Mesendoderm (in vitro differentiated cells): ENCODE measurements around the gene RFX1.
A peak's percentile ranks its signal among the peaks of the same experiment; 100 is the strongest.

Experiments
- DNase-seq: peaks from one replicate; pipeline ENCODE4 v3.0.0; 2013
- H2AK5ac ChIP-seq: 2 replicates; pipeline ENCODE4 v1.6.1; 2013; ENCODE audit warnings: low read length, inconsistent platforms
- H2BK120ac ChIP-seq: 2 replicates; pipeline ENCODE4 v1.6.1; 2013; ENCODE audit warnings: low read depth, mild to moderate bottlenecking, low read length, moderate library complexity, mixed read lengths
- H2BK15ac ChIP-seq: replicated peaks from 2 replicates; pipeline ENCODE4 v1.6.1; 2013; ENCODE audit warnings: low read depth, mild to moderate bottlenecking, moderate library complexity
- H2BK5ac ChIP-seq: 2 replicates; pipeline ENCODE4 v1.6.1; 2013; ENCODE audit warnings: low read length, inconsistent platforms
- H3K18ac ChIP-seq: 2 replicates; pipeline ENCODE4 v1.6.1; 2013; ENCODE audit warnings: mild to moderate bottlenecking, low read length, mixed read lengths
- H3K23ac ChIP-seq: one replicate; pipeline ENCODE4 v1.6.1; 2013; ENCODE audit warnings: low read length
- H3K27ac ChIP-seq: 2 replicates; pipeline ENCODE4 v1.5.1; 2013; ENCODE audit warnings: low read depth, mild to moderate bottlenecking, inconsistent platforms, low read length, moderate library complexity
- H3K27me3 ChIP-seq: 2 replicates; pipeline ENCODE4 v1.6.1; 2013; ENCODE audit warnings: low read length, control low read depth, mild to moderate bottlenecking, inconsistent platforms; ENCODE audit not compliant: insufficient read depth, poor library complexity
- H3K36me3 ChIP-seq: 2 replicates; pipeline ENCODE4 v1.6.1; 2013; ENCODE audit warnings: low read length, inconsistent platforms; ENCODE audit not compliant: control insufficient read depth, insufficient read depth
- H3K4ac ChIP-seq: one replicate; pipeline ENCODE4 v1.6.1; 2013; ENCODE audit warnings: low read depth, mild to moderate bottlenecking, low read length, moderate library complexity
- H3K4me1 ChIP-seq: 2 replicates; pipeline ENCODE4 v1.6.1; 2013; ENCODE audit warnings: low read depth, low read length, inconsistent platforms; ENCODE audit not compliant: control insufficient read depth
- H3K4me2 ChIP-seq: 2 replicates; pipeline ENCODE4 v1.6.1; 2013; ENCODE audit warnings: low read length
- H3K4me3 ChIP-seq: 2 replicates; pipeline ENCODE4 v1.5.1; 2013; ENCODE audit warnings: mild to moderate bottlenecking, low read length
- H3K56ac ChIP-seq: one replicate; pipeline ENCODE4 v1.6.1; 2013; ENCODE audit warnings: low read length
- H3K79me1 ChIP-seq: 2 replicates; pipeline ENCODE4 v1.6.1; 2013; ENCODE audit warnings: low read length, inconsistent platforms
- H3K79me2 ChIP-seq: 2 replicates; pipeline ENCODE4 v1.6.1; 2013; ENCODE audit warnings: mild to moderate bottlenecking, low read length; ENCODE audit not compliant: control insufficient read depth, insufficient read depth
- H3K9ac ChIP-seq: 2 replicates; pipeline ENCODE4 v1.6.1; 2013; ENCODE audit warnings: low read length, inconsistent platforms
- H4K5ac ChIP-seq: one replicate; pipeline ENCODE4 v1.6.1; 2013; ENCODE audit warnings: low read length
- H4K8ac ChIP-seq: one replicate; pipeline ENCODE4 v1.6.1; 2013; ENCODE audit warnings: low read depth, mild to moderate bottlenecking, control low read depth, low read length, moderate library complexity
- WGBS: extraction: QIAGEN DNeasy Blood & Tissue Kit; methylation state at CpG from one replicate; pipeline ENCODE4 v1.1.7; 2013; ENCODE audit warnings: low lambda C conversion rate, missing lambda C conversion rate; ENCODE audit not compliant: insufficient coverage; ENCODE audit errors: extremely low coverage; 5-methylcytosine and 5-hydroxymethylcytosine counted together

The RFX1 gene

DNA sequence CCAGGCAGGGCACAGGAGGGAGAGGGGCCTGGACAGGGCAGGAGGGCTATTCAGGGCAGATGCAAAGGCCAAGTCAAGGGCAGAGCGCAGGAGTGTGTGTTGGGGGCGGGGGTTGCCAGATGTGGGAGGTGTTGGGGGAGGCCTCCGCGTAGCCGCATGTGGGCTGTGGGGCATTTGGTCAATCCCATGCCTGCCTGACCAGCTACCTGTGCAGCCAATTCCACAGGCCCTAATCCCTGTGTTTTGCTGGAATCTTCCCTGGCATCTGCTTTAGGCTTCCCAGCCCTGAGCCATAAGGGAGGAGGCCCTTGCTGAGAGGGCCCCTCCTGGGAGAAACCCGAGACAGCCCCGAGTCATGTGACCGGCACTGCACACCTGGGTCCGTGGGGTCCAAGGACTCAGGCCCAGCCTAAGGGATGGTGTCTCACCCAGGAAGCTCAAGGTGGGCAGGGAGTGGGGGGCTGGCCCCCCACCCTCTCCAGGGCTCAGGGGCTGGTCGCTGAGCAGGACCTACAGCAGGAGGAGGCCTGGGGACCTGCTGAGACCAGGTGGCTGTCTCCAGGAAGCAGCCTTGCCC, 20.3 kb downstream of the RFX1 start:
- peak overlapping the region; percentile 26 for H3K27ac ChIP-seq

DNA sequence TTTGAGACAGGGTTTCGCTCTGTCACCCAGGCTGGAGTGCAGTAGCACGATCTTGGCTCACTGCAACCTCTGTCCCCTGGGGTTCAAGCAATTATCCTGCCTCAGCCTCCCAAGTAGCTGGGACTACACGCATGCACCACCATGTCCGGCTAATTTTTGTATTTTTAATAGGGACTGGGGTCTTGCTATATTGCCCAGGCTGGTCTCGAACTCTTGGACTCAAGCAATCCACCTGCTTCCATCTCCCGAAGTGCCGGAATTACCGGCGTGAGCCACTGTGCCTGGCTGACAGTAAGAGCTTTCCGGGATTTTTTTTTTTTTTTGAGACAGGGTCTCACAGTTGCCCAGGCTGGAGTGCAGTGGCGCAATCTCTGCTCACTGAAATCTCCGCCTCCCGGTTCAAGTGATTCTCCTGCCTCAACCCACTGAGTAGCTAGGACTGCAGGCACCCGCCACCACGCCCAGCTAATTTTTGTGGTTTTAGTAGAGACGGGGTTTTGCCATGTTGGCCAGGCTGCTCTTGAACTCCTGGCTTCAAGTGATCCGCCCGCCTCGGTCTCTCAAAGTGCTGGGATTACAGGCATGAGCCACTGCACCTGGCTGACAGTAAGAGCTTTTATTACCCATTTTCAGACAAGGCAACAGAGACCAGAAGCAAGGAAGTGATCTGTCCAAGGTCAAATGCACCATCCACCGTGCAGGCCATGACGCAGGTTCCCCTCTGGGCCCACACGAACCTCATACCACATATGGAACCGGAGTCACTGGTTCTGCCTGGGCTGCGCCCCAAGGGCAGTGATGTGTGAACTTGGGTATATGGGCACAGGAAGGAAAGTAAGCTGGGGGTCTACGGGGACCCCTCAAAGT, 21.0 kb downstream of the RFX1 start:
- H3K18ac ChIP-seq, result peak overlapping the region; percentile 13
- no CpG with 5 or more reads among the region's 25 CpGs for WGBS
- H3K4ac ChIP-seq, result no peak overlapping the region
- H3K4me3 ChIP-seq, result no peak overlapping the region
- no peaks in the 10 kb centered on the region for H3K79me2 ChIP-seq
- no peaks in the 10 kb centered on the region for H3K36me3 ChIP-seq
- peak overlapping the region; percentile 80 for H3K23ac ChIP-seq
- peak overlapping the region; percentile 60 for H3K56ac ChIP-seq
- no peak overlapping the region for H2BK5ac ChIP-seq
- H3K4me1 ChIP-seq, result peaks cover 3% of the 10 kb centered on the region
- no peaks in the 10 kb centered on the region for H3K27me3 ChIP-seq
- H3K27ac ChIP-seq, result peak overlapping the region; percentile 26
- no peak for DNase-seq
- H2BK15ac ChIP-seq, result no peak overlapping the region
- peak overlapping the region; percentile 27 for H3K9ac ChIP-seq
- H2BK120ac ChIP-seq, result no peak overlapping the region
- no peak overlapping the region for H4K5ac ChIP-seq
- H3K4me2 ChIP-seq, result no peak overlapping the region
- H4K8ac ChIP-seq, result no peak overlapping the region
- peak overlapping the region; percentile 74 for H2AK5ac ChIP-seq
- no peaks in the 10 kb centered on the region for H3K79me1 ChIP-seq

More for the DNA sequence above, 20.3 kb downstream of the RFX1 start:
- H2BK5ac ChIP-seq, result no peak overlapping the region
- no CpG with 5 or more reads among the region's 10 CpGs for WGBS
- H3K79me1 ChIP-seq, result no peaks in the 10 kb centered on the region
- H3K4ac ChIP-seq, result no peak overlapping the region
- H3K4me1 ChIP-seq, result peaks cover 3% of the 10 kb centered on the region
- no peaks in the 10 kb centered on the region for H3K27me3 ChIP-seq
- no peak overlapping the region for H2BK120ac ChIP-seq
- H3K36me3 ChIP-seq, result no peaks in the 10 kb centered on the region
- no peaks in the 10 kb centered on the region for H3K79me2 ChIP-seq
- no peak overlapping the region for H4K8ac ChIP-seq
- no peak overlapping the region for H3K4me2 ChIP-seq
- no peak overlapping the region for H3K4me3 ChIP-seq
- H2BK15ac ChIP-seq, result no peak overlapping the region
- H3K9ac ChIP-seq, result peak overlapping the region; percentile 6
- H4K5ac ChIP-seq, result no peak overlapping the region
- peak overlapping the region; percentile 15 for H3K18ac ChIP-seq
- peak overlapping the region; percentile 63 for H3K56ac ChIP-seq
- H3K23ac ChIP-seq, result no peak overlapping the region
- peak; percentile 37 for DNase-seq
- H2AK5ac ChIP-seq, result peak overlapping the region; percentile 74

DNA sequence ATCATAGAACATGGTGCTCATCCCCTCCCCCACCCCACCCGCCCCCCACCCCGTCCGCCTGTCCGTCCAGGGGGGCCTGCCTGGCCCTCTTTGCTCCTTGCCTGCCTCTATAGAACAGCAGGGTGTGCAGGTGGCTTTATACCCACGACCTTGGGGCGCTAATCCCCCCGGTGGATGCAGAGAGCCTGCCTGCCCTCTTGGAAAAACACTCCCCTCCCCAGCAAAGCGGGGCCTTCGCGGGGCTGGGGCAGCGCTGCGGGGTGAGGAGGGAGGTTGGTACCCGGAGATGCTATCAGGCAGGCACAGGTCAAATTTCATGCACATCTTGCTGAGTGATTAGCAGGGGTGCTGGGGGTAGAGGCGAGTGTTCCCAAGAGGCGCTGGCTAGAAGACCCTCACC, 21.9 kb downstream of the RFX1 start:
- Histone ChIP-seq H2AK5ac (no peak overlapping the region), H3K27me3 (no peaks in the 10 kb centered on the region), H3K79me2 (no peaks in the 10 kb centered on the region), H3K18ac (no peak overlapping the region), H2BK120ac (no peak overlapping the region), H3K36me3 (no peaks in the 10 kb centered on the region), H4K5ac (no peak overlapping the region), H2BK15ac (no peak overlapping the region), H3K4me2 (no peak overlapping the region), H2BK5ac (no peak overlapping the region), H3K4ac (no peak overlapping the region), H3K23ac (no peak overlapping the region), H3K27ac (no peak overlapping the region), H3K79me1 (no peaks in the 10 kb centered on the region), H3K56ac (no peak overlapping the region), H4K8ac (no peak overlapping the region), H3K4me1 (peaks cover 3% of the 10 kb centered on the region), H3K9ac (no peak overlapping the region), H3K4me3 (no peak overlapping the region)
- no peak for DNase-seq
- WGBS, result no CpG with 5 or more reads among the region's 15 CpGs

DNA sequence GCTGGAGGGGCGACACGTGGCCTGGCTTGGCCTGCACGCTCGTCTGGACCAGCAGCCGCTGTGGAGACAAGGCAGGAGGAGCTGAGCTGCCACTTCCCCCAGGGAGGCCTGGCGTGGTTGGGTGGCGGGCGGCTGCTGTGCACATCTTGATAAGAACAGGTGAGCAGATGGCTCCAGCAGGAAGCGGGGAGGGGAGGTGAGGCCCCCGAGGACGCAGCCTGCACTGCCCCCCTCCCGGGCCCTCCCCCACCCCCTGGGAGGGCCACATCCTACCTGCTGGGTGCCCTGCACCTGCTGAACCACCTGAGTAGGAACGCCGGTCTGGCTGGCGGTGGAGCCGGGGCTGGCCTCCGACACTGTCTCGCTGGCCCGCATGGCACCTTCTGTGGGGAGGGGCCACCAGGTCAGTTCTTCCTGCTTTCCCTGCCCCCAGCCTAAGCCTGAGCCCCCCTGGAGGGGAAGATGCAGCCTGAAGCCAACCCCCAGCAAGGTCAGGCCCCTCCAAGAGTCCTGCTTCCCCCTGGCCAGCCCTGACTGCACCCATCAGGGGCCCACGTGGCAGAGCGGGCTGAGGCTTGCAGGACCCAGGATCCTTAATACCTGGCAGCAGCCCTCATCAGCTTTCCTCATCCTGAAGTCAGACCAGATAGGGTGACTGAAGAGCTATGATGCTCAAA, 22.8 kb downstream of the RFX1 start:
- no peak overlapping the region for H2AK5ac ChIP-seq
- H2BK5ac ChIP-seq, result no peak overlapping the region
- no CpG with 5 or more reads among the region's 21 CpGs for WGBS

DNA sequence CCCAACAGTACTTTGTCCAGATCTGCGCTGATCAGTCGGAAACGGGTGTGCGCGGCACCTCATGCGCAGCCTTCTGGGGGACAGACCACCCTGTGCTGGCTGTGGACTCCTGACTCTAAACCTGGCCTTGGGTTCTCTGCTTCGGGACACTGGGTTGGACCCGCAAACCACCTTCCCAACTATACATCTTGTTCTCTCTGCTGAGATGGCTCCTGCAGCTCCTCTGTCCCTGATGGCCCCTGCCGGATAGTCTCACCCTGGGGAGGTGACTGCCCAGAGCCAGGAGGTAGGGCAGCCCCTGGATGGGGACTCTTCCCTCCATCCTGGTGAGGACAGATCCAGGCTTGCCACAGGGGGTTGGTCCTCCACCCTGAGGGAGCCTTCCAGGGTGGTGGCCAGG, 23.3 kb downstream of the RFX1 start:
- H2BK120ac ChIP-seq, result no peak overlapping the region
- H2AK5ac ChIP-seq, result no peak overlapping the region
- no peak overlapping the region for H3K27ac ChIP-seq
- H3K23ac ChIP-seq, result no peak overlapping the region
- H3K4me2 ChIP-seq, result no peak overlapping the region
- H3K4me3 ChIP-seq, result no peak overlapping the region
- H2BK5ac ChIP-seq, result no peak overlapping the region
- DNase-seq, result no peak
- H3K36me3 ChIP-seq, result no peaks in the 10 kb centered on the region
- no peak overlapping the region for H4K8ac ChIP-seq
- no peak overlapping the region for H3K56ac ChIP-seq
- no peaks in the 10 kb centered on the region for H3K79me2 ChIP-seq
- H3K18ac ChIP-seq, result no peak overlapping the region
- no peak overlapping the region for H4K5ac ChIP-seq
- H3K9ac ChIP-seq, result no peak overlapping the region
- no CpG with 5 or more reads among the region's 9 CpGs for WGBS
- H3K4me1 ChIP-seq, result peaks cover 6% of the 10 kb centered on the region
- no peaks in the 10 kb centered on the region for H3K27me3 ChIP-seq
- no peak overlapping the region for H3K4ac ChIP-seq
- H2BK15ac ChIP-seq, result no peak overlapping the region
- no peaks in the 10 kb centered on the region for H3K79me1 ChIP-seq

More for the DNA sequence above, 22.8 kb downstream of the RFX1 start:
- no peak overlapping the region for H4K5ac ChIP-seq
- no peak overlapping the region for H3K23ac ChIP-seq
- no peak overlapping the region for H3K18ac ChIP-seq
- H3K79me1 ChIP-seq, result no peaks in the 10 kb centered on the region
- peaks cover 3% of the 10 kb centered on the region for H3K4me1 ChIP-seq
- no peak overlapping the region for H2BK120ac ChIP-seq
- no peaks in the 10 kb centered on the region for H3K36me3 ChIP-seq
- H3K9ac ChIP-seq, result no peak overlapping the region
- no peak overlapping the region for H3K27ac ChIP-seq
- no peak overlapping the region for H3K4me3 ChIP-seq
- H3K4ac ChIP-seq, result no peak overlapping the region
- H3K79me2 ChIP-seq, result no peaks in the 10 kb centered on the region
- no peak overlapping the region for H4K8ac ChIP-seq
- no peak for DNase-seq
- H2BK15ac ChIP-seq, result no peak overlapping the region
- H3K56ac ChIP-seq, result no peak overlapping the region
- H3K4me2 ChIP-seq, result no peak overlapping the region
- H3K27me3 ChIP-seq, result no peaks in the 10 kb centered on the region
